HTR-8/SVneo (cell line): ENCODE results near the gene MRC2.
"Not testable (repeated sequence)": the region's sequence is repeated elsewhere in the genome, so short reads cannot be mapped to it uniquely, and the experiment has no call there.

Source experiments
- DNase-seq: peaks from one replicate; pipeline ENCODE4 v3.0.0; 2011; ENCODE audit warnings: low spot score, mixed read lengths; ENCODE audit not compliant: insufficient read length
- FAIRE-seq: peaks from 2 replicates; lab custom pipeline; 2011; peaks lifted over from hg19 to GRCh38; lab: Jason Lieb, UNC

MRC2 gene

DNA sequence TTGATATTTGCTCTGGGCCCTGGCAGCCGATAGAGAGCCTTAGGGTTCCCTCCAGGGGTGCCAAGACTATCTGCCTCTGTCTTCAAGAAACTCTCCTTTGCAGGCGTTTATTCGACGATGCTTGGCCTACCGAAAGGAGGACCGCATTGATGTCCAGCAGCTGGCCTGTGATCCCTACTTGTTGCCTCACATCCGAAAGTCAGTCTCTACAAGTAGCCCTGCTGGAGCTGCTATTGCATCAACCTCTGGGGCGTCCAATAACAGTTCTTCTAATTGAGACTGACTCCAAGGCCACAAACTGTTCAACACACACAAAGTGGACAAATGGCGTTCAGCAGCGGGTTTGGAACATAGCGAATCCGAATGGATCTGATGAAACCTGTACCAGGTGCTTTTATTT lies 15.2 kb upstream of the MRC2 start:
- not testable (repeated sequence) for FAIRE-seq, DNase-seq

GRCh38 chr17:62613095-62613494 lies 14.4 kb upstream of the MRC2 start:
- FAIRE-seq, DNase-seq: not testable (repeated sequence)

- DNase-seq (peak; percentile 45), FAIRE-seq (no peak)
Observed at GRCh38 chr17:62614142-62614541, 13.3 kb upstream of the MRC2 start.

- FAIRE-seq (no peak), DNase-seq (no peak)
Observed at GRCh38 chr17:62615503-62615902, 12.0 kb upstream of the MRC2 start.

DNA sequence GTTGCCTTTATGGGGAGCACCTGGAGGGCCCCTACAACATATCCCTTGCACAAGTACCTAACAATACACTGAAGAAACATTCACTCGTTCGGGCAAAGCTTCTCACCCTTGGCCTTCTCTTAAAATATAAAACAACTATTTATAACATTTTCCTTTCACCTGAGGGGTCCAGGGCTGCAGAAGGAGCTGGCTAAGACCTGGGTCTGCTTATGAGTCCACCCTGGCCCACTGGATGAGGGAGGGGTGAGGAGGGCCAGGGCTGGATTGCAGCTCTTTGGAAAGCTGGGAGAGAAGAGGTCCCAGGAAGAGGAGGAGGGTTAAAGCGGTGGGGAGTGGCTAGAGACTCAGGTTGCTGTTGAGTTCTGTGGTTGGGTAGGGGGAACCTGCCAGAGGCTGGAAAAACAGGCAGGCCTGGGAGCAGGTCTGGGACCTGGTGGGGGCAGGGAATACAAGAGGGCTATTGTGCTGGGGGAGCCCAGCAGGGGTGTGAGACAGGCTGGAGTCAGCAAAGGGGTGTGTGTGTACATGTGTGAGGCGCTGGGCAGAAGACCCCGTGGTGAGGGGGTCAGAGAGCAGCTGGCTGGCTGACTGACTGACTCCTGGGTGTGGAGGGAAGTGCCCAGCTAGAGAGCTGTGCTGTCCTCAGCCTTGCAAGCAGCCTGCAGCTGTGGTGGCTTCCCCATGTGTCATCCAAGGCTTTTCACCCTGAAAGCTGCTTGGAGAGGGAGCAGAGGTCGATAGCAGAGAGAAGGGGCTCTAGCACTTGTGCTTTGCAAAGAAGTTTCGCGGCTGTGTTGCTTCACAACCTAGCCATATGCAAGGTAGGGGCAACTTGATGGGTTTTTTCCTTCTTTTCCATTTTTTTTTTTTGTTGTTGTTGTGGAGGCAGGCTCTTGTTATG lies 10.2 kb upstream of the MRC2 start:
- FAIRE-seq, result no peak
- DNase-seq, result no peak

- DNase-seq (no peak), FAIRE-seq (no peak)
Observed at GRCh38 chr17:62617894-62618472, 9.5 kb upstream of the MRC2 start.

- FAIRE-seq (no peak), DNase-seq (no peak)
Observed at GRCh38 chr17:62618647-62619416, 8.6 kb upstream of the MRC2 start.

DNA sequence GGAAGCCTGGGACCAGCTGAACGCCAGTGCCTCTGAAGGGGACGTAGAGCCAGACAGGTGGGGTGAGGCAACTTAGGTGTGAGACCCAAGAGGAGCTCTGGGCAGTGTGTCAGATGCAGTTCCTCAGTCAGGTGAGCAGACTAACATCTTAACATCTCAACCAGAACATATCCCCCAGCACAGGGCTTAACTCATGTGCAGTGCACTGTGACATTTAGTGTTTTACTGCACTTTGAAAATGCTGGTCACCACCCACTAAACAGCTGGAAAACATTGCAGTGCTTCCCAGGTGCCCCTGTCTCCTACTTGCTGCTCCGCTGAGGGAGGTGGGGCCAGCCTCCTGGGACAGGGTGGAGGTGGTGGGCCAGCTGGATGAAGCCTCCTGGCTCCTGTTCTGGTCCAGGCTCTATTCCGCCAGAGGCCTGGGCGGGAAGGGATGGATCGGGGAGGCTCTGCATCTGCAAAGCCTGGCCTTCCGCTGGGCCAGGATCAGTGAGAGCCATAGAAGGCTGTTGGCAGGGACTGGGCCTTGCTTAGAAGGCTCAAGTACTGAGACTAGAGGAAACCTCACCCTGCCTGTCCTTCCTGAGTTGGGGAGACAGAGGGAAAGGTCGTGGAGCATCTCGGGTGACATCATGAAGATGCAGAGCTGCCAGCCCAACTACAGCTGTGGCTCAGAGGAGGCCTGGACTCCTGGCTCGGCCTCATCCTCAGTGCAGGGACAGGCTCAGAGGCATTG lies 7.9 kb upstream of the MRC2 start:
- FAIRE-seq (peak; percentile 64), DNase-seq (no peak)

DNA sequence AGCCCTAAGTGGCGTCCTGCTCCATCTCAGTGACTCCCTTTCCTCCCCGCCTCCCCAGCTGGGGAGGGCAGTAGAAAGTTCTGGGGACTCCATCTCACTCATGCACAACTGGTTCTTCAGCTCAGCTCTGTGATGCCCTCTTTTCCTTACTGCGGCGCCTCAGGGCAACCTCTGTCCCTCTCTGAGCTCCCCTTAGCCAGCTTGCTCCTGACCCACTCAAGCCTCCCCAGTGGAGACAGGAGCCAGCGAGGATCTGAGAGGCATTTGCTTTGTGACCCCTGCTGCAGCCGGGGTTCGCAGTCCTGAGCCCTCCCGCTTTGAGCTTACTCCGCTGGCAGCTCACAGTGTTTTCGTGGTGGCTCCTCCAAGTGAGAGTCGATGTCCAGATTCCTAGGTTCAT lies 6.2 kb upstream of the MRC2 start:
- FAIRE-seq (no peak), DNase-seq (no peak)

- no peak for DNase-seq
- peak; percentile 23 for FAIRE-seq
Observed at GRCh38 chr17:62625184-62625869, 2.1 kb upstream of the MRC2 start.

- FAIRE-seq (peak; percentile 73), DNase-seq (no peak)
Observed at GRCh38 chr17:62625870-62626200, 1.6 kb upstream of the MRC2 start.

DNA sequence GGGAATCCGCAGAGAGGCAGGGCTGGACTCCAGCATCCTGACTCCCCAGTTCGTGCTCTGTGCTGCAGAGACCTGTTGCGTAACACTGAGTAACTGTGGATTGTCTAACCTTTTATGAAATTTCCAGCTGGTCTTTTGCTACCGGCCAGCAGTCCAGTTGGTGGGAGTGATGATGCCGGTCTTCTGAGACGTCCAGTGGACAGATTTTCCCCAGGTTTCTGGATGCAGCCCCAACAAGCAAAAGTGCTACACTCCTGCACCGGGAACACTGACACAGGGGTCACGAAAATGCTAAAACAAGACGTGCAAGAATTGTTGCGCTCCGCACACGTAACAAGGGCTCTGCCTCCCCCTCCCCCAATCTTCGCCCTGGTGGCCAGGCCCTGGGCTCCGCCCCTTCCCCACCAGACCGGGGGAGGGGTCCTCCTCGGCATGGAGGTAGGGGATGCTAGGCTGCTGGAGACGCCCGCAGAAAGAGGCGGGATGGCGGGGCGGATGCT lies 701 bp upstream of the MRC2 start:
- peak; percentile 87 for DNase-seq
- FAIRE-seq, result no peak

GRCh38 chr17:62627904-62628633 lies 599 bp downstream of the MRC2 start:
- FAIRE-seq, result peak; percentile 9
- peak; percentile 53 for DNase-seq

DNA sequence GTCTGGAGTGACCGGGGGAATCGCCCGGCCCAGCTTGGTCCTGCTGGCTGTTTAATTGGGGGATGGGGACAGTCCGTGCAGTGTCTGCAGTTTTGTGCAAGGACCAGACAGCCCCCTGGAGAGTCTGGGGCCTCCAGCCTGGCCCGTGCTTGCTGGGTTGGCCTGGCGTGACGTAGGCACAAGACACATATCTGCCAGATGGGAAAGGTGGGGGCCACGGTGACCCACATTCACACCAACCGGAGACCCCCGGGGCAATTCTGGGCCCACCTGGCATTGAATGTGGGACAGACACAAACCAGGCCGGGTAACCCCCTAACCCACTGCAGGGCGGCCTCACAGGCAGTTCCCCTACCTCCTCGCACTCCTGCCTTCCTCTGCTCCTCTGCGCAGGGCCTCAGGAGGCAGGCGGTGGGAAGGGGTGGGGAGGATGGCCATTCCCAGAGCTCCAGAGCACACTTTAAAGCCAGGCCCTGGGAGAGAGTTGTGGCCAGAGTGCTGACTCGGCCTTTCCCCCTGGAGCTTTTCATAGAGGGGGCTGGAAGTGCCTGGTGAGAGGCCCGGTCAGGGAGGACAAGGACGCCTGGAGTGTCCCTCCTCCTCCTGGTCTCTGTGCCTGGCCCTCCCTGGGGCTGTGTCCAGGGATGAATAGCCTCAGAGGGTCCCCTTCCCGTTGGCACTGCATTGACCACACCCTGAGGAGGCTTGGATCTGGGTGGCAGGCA lies 1.5 kb downstream of the MRC2 start:
- peak; percentile 92 for FAIRE-seq
- DNase-seq, result no peak

DNA sequence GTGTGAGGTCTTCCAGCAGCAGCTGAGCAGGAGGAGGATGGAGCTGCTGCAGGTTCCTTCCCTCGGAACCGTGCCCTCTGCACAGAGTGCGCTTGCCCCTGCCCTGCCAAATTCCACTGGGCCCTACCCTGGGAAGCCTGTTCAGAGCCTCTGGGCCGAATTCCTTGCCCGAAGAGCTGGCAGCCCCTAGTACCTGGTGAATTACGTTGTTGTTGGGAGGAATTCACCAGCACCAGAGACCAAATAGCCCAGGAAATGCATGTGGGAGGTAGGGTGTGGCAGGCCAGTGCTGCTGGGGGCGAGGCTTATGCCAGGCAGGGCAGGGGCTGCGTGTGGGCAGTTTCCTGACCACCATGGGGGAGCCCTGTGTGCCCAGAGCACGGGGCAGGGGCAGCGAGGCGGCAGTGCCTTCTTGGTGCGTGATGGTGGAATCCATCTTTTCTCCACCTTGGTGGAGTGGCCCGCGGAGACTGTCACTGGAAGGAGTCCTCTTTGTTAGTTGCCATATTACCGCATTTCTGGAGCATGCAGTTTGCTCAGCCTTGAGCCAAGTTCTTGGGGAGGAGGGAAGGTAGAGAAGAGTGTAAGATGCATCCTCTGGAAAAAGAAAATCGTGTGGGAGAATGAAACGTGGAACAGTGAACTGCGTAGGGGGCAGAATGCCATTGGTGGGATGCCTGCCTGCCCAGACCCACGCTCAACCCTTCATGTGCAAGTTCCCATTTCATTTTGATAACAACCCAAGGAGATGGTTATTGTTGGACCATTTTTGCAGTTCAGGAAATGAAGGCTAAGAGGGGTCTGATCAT lies 2.3 kb downstream of the MRC2 start:
- FAIRE-seq, result peak; percentile 20
- no peak for DNase-seq

GRCh38 chr17:62630365-62631085 lies 3.1 kb downstream of the MRC2 start:
- no peak for DNase-seq
- no peak for FAIRE-seq
